SJCRH30 (cell line): ENCODE results near the gene NAT9. TPM values are rescaled to one million over a fixed set of nuclear protein-coding genes. Genes with fewer than 3 reads are reported as not detected.

Experiments used
- DNase-seq, 2 experiments: peaks; one replicate each; pipeline ENCODE4 v3.0.0-alpha.2; 2015 to 2020
- H3K27ac ChIP-seq: fragments of 250-450 bp; sonication (Bioruptor Pico); 2 replicates; pipeline ENCODE4 v1.5.1; 2020; ENCODE audit warnings: mild to moderate bottlenecking, moderate library complexity
- H3K27me3 ChIP-seq: fragments of 250-450 bp; sonication (Bioruptor Pico); 2 replicates; pipeline ENCODE4 v1.5.1; 2020; ENCODE audit warnings: mild to moderate bottlenecking, moderate library complexity
- H3K36me3 ChIP-seq: fragments of 250-450 bp; sonication (Bioruptor Pico); 2 replicates; pipeline ENCODE4 v1.5.1; 2020; ENCODE audit warnings: mild to moderate bottlenecking, moderate library complexity
- H3K4me1 ChIP-seq: fragments of 250-450 bp; sonication (Bioruptor Pico); 2 replicates; pipeline ENCODE4 v1.5.1; 2020; ENCODE audit warnings: mild to moderate bottlenecking, moderate library complexity
- H3K4me3 ChIP-seq: fragments of 250-450 bp; sonication (Bioruptor Pico); 2 replicates; pipeline ENCODE4 v1.5.1; 2020; ENCODE audit warnings: mild to moderate bottlenecking, moderate library complexity
- H3K9me3 ChIP-seq: fragments of 250-450 bp; sonication (Bioruptor Pico); replicated peaks from 2 replicates; pipeline ENCODE4 v1.5.1; 2020; ENCODE audit warnings: mild to moderate bottlenecking, moderate library complexity
- total RNA-seq: library from RNA; depleted of rRNA; stranded (reverse); fragments of >200 nt; shearing (Covaris generic); gene quantifications from 2 replicates; pipeline ENCODE4 v1.2.3, GENCODE V29; 2014

Gene NAT9
- total RNA-seq, 1 experiment from 2014 or later = 50.1 TPM

DNA sequence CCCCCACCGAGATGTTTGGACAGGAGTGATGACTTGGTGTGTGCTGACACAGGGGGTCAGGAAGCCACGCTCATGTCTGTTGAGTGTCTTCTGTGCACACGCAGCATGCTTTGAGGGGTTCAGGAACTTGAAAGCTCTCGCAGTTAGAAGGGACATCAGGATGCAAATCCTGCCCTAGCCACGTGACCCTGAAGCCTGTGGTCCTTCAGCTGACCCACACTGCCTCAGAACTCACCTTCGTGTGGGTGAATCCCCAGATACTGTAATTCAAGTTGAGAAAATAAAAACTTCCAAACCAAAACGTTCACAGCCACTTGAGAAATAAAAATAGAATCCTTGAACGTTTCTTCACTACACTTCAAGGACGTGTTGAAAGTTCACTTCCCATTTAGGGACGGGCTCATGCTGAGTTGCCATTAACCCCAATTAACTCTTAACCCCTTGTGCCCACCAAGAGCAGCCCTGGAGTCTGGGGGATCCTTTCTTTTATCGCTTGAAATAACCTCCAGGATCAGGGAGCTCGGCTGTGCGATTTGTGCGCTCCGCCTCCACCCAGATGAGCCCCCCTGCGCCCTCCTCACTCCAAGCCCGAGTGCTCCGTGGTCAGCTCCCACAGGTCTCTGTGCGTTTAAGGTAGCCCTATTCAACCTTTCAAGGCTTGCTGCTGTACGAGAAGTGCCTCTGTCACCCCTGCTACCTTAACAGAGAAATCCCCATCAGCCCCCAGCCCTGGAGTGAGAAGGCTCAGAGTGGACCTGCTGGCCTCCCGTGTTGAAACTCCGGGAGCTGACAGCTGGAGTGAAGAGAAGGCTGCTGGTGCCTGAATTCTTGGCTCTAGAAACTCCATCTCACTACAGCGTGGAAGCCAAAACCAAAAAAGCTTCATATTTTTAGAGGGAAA, 36.2 kb upstream of the NAT9 start:
- Histone ChIP-seq H3K27ac (no peak overlapping the region), H3K9me3 (no peaks in the 10 kb centered on the region), H3K27me3 (no peaks in the 10 kb centered on the region), H3K4me3 (no peak overlapping the region), H3K4me1 (no peaks in the 10 kb centered on the region), H3K36me3 (no peaks in the 10 kb centered on the region; the same call in 1 of the 2 replicates)
- no peak for DNase-seq

GRCh38 chr17:74810699-74811485, 34.7 kb upstream of the NAT9 start:
- no peak for DNase-seq
- no peaks in the 10 kb centered on the region for H3K27me3 ChIP-seq
- no peak overlapping the region for H3K4me3 ChIP-seq
- no peak overlapping the region for H3K27ac ChIP-seq
- H3K4me1 ChIP-seq = no peaks in the 10 kb centered on the region
- no peaks in the 10 kb centered on the region; the same call in 1 of the 2 replicates for H3K36me3 ChIP-seq
- no peaks in the 10 kb centered on the region for H3K9me3 ChIP-seq

DNA sequence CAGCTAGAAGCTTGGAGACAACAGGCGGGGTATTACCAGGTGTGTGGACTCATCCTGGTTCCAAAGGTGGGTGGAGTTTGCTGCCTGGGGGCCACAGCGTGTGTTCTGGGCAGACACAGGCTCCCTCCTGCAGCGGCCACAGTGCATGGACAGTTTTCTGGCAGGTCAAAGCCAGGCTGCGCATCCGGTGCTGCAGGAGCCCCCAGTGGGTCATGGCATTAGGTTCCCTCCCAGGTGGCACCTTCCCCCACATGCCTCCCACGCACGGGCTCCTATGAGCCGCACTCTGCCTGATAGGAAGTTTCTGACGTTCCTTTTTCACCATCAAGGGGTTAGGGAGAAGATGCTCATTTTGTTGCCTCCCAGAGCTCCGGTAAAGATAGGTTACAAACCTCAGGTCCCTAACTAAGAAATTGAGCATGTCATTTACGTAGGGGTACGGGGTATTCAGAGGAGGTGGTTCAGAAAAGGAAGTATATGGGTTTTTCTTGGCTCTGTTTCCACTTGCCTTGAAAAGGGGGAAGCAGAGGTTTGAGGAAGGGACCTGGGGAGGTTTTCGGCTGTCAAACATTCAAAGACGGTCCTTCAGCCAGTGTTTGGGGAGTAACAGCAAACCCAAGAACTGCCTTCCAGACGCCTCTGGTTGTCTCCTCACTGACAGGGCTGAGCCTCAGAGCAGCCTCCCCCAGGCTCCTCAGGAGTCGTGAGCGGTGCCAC, 32.7 kb upstream of the NAT9 start:
- no peak overlapping the region for H3K27ac ChIP-seq
- H3K36me3 ChIP-seq = no peaks in the 10 kb centered on the region
- no peaks in the 10 kb centered on the region for H3K27me3 ChIP-seq
- DNase-seq = no peak
- no peaks in the 10 kb centered on the region for H3K9me3 ChIP-seq
- H3K4me1 ChIP-seq = no peaks in the 10 kb centered on the region
- H3K4me3 ChIP-seq = no peak overlapping the region

- peak; percentile 39 to 41 for DNase-seq
- no peaks in the 10 kb centered on the region for H3K4me1 ChIP-seq
- H3K27me3 ChIP-seq = no peaks in the 10 kb centered on the region
- no peak overlapping the region for H3K4me3 ChIP-seq
- no peaks in the 10 kb centered on the region for H3K9me3 ChIP-seq
- no peaks in the 10 kb centered on the region for H3K36me3 ChIP-seq
- no peak overlapping the region for H3K27ac ChIP-seq
Measured at GRCh38 chr17:74807925-74808324, 31.8 kb upstream of the NAT9 start.

DNA sequence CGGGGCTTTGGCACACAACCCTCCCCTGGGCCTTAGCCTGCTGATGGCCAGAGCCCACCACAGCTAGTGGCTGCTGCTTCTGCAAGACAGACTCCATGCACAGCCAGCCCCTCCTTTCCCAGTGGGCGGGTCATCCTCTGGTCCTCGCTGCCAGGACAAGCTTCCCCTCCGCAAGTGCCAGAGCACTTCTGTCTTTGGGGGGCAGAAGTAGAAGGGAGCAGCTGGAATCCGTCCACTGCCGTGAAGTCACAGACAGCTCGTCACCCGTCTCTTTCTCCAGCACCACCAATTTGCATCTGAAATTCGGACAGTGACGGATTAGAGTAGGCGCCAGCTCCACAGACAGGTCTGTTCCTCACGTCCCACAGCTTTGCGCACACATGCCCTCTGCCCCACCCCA, 31.3 kb upstream of the NAT9 start:
- H3K4me1 ChIP-seq = no peaks in the 10 kb centered on the region
- no peak overlapping the region for H3K4me3 ChIP-seq
- no peaks in the 10 kb centered on the region for H3K36me3 ChIP-seq
- no peak overlapping the region for H3K27ac ChIP-seq
- DNase-seq = no peak
- no peaks in the 10 kb centered on the region for H3K9me3 ChIP-seq
- no peaks in the 10 kb centered on the region for H3K27me3 ChIP-seq

DNA sequence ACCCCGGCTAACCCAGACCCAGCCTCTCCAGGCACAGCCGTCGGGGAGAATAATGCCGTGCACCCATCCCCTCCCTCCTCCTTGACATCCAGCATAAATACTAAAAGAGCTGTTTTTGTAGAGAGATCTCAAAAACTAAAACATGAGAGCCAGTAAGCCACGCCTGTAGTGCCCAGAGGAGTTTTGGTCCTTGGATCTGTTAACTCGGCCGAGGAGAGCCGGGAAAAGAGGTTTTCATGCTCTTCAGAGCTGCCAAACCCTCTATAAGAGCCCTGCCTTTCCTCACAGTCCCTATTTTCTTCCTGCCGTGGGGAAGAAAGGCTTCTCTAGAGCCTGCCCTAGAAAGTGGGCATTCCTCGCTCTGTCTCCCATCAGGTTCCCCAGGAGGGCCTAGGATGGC, 30.2 kb upstream of the NAT9 start:
- Histone ChIP-seq H3K4me3 (no peak overlapping the region), H3K9me3 (no peaks in the 10 kb centered on the region), H3K4me1 (no peaks in the 10 kb centered on the region), H3K36me3 (no peaks in the 10 kb centered on the region), H3K27ac (no peak overlapping the region), H3K27me3 (no peaks in the 10 kb centered on the region)
- no peak for DNase-seq

GRCh38 chr17:74805591-74805991, 29.4 kb upstream of the NAT9 start:
- no peak for DNase-seq
- Histone ChIP-seq H3K27ac (no peak overlapping the region), H3K36me3 (no peaks in the 10 kb centered on the region), H3K4me1 (no peaks in the 10 kb centered on the region), H3K4me3 (no peak overlapping the region), H3K27me3 (no peaks in the 10 kb centered on the region), H3K9me3 (no peaks in the 10 kb centered on the region)

- Histone ChIP-seq H3K36me3 (no peaks in the 10 kb centered on the region), H3K4me3 (no peak overlapping the region), H3K9me3 (no peaks in the 10 kb centered on the region), H3K27ac (no peak overlapping the region), H3K4me1 (no peaks in the 10 kb centered on the region), H3K27me3 (no peaks in the 10 kb centered on the region)
- no peak for DNase-seq
Measured at GRCh38 chr17:74804683-74805082, 28.5 kb upstream of the NAT9 start.

GRCh38 chr17:74803971-74804370, 27.8 kb upstream of the NAT9 start:
- Histone ChIP-seq H3K27me3 (no peaks in the 10 kb centered on the region), H3K4me3 (no peak overlapping the region), H3K4me1 (no peaks in the 10 kb centered on the region), H3K36me3 (0 out of 2 replicates have a peak, but pooled peaks cover 5% of the 10 kb centered on the region), H3K27ac (no peak overlapping the region), H3K9me3 (no peaks in the 10 kb centered on the region)
- DNase-seq = no peak

GRCh38 chr17:74803388-74803930, 27.3 kb upstream of the NAT9 start:
- H3K9me3 ChIP-seq = no peaks in the 10 kb centered on the region
- no peak overlapping the region for H3K4me3 ChIP-seq
- H3K27me3 ChIP-seq = no peaks in the 10 kb centered on the region
- no peaks in the 10 kb centered on the region for H3K4me1 ChIP-seq
- no peak overlapping the region for H3K27ac ChIP-seq
- 0 out of 2 replicates have a peak, but pooled peaks cover 8% of the 10 kb centered on the region for H3K36me3 ChIP-seq
- DNase-seq = no peak

DNA sequence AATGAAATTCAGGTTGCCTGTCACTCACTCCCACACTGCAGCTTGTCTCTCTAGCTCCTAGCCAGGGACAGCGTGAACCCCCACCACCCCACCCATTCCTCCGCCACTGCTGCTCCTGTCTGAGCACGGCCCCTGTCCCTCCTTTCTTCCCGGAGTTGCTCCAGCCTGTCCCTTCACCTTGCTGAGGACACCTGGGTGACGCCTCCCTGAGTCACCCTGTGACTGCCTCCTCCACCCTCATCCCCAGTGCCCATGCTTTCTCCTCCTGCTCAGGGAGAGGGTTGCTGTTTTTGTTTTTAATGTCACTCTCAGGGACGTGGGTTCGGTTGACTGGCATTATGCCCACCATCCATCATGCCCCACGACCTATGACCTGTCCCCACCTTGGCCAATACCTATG, 25.8 kb upstream of the NAT9 start:
- H3K36me3 ChIP-seq = peaks cover 16% of the 10 kb centered on the region
- no peaks in the 10 kb centered on the region for H3K9me3 ChIP-seq

GRCh38 chr17:74800531-74800930, 24.4 kb upstream of the NAT9 start:
- no peaks in the 10 kb centered on the region for H3K4me1 ChIP-seq
- no peak for DNase-seq
- no peaks in the 10 kb centered on the region for H3K27me3 ChIP-seq
- H3K36me3 ChIP-seq = peaks cover 19% of the 10 kb centered on the region
- H3K27ac ChIP-seq = no peak overlapping the region
- no peak overlapping the region for H3K4me3 ChIP-seq
- H3K9me3 ChIP-seq = no peaks in the 10 kb centered on the region

More for the DNA sequence above, 25.8 kb upstream of the NAT9 start:
- Histone ChIP-seq H3K4me1 (no peaks in the 10 kb centered on the region), H3K27ac (no peak overlapping the region), H3K27me3 (no peaks in the 10 kb centered on the region), H3K4me3 (no peak overlapping the region)
- no peak for DNase-seq

DNA sequence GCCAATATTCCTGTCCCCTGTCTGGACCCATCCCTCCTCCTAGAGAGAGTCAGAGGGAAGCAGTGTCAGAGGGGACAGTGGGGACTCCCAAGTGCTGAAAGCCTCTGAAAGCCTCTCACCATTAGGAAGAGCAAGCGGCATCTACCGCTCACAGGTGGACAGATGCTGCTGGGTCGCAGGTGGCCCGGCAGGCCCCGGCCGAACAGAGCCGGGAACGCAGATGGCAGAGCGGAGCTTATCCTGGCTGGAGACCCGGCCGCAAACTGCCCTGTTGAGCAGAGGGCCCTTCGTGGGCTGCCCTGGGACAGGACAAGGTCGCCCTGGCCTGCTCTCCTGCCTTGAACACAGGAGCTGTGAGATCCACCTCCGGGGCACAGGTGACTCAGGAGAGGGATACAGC, 23.0 kb upstream of the NAT9 start:
- Histone ChIP-seq H3K4me1 (no peaks in the 10 kb centered on the region), H3K9me3 (no peaks in the 10 kb centered on the region), H3K27ac (no peak overlapping the region), H3K4me3 (no peak overlapping the region), H3K27me3 (no peaks in the 10 kb centered on the region), H3K36me3 (peaks cover 19% of the 10 kb centered on the region)
- DNase-seq = no peak

DNA sequence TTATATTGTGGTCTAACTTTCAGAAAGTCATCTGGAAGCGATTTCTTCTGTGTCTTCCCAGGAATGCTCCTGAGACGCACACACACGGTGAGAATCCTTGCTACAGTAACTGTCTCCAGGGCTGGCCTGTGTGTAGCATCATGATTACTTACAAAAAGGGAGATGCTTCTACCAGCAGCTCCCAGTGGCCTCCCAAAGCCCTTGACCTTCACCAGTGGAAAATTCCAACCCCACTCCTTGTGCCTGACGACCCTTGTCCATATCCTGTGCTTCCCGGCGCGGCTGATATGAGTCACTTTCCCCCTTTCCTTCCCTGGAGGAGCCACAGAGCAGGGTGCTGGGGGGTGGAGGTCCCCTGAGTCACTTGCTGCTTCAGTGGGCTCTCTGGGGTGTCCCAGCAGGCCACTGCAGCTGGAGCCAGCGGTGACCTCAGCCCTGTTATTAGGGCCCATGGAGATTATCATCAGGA, 22.1 kb upstream of the NAT9 start:
- H3K4me3 ChIP-seq = no peak overlapping the region
- DNase-seq = no peak
- no peak overlapping the region for H3K27ac ChIP-seq

More for the DNA sequence above, 22.1 kb upstream of the NAT9 start:
- no peaks in the 10 kb centered on the region for H3K27me3 ChIP-seq
- no peaks in the 10 kb centered on the region for H3K4me1 ChIP-seq
- H3K36me3 ChIP-seq = peaks cover 19% of the 10 kb centered on the region
- no peaks in the 10 kb centered on the region for H3K9me3 ChIP-seq
